Right cardiac atrium (tissue), 5 donors: ENCODE results near the gene NT5DC1. TPM values are rescaled to one million over a fixed set of nuclear protein-coding genes. Genes with fewer than 3 reads are reported as not detected.
A peak's percentile ranks its signal among the peaks of the same experiment; 100 is the strongest.
"Not testable (repeated sequence)": the region's sequence is repeated elsewhere in the genome, so short reads cannot be mapped to it uniquely, and the experiment has no call there.

Experiments used
- ATAC-seq, 2 donors: fragments of 200-7000 bp; cut with Tn5 transposase; one replicate each; pipeline versions ENCODE4 v1.8.0 to v1.9.1; 2020; ENCODE audit warnings: moderate library complexity in 2 of 2, mild to moderate bottlenecking in 1 of 2
- DNase-seq, 3 donors: peaks; one replicate each; pipeline ENCODE4 v3.0.0-alpha.2; 2020
- H3K27ac ChIP-seq: one replicate; pipeline ENCODE4 v1.5.1; 2013; ENCODE audit warnings: mild to moderate bottlenecking, low read length, control low read depth, moderate library complexity
- H3K27me3 ChIP-seq: one replicate; pipeline ENCODE4 v1.6.1; 2013; ENCODE audit not compliant: control insufficient read depth, insufficient read depth
- H3K4me1 ChIP-seq: one replicate; pipeline ENCODE4 v1.6.1; 2013; ENCODE audit warnings: low read length; ENCODE audit not compliant: control insufficient read depth, insufficient read depth
- H3K4me3 ChIP-seq: one replicate; pipeline ENCODE4 v1.5.1; 2013; ENCODE audit warnings: low read length, control low read depth
- H3K9me3 ChIP-seq: one replicate; pipeline ENCODE4 v1.6.1; 2013; ENCODE audit warnings: low read length; ENCODE audit not compliant: control insufficient read depth
- WGBS: extraction: QIAGEN DNeasy Blood & Tissue Kit; methylation state at CpG from one replicate; pipeline ENCODE4 v1.1.7; 2013; 5-methylcytosine and 5-hydroxymethylcytosine counted together
- intact Hi-C, 4 donors: fragments of 100-400 bp; cut with DNase I; formaldehyde crosslinking; loops; one replicate each; pipeline versions ENCODE4 v1.11.0 to v1.14.0; 2022 to 2023
- polyA plus RNA-seq: library from polyadenylated mRNA; stranded (reverse); fragments of 200-250 nt; gene quantifications from one replicate; pipeline ENCODE4 v1.2.3, GENCODE V29; 2013
- total RNA-seq, 4 donors: library from RNA; stranded (reverse); fragmentation: NEBNext Ultra II Directional; extraction: Animal tissue kit (Norgen Biotek cat#: 25700); gene quantifications; one replicate each; pipeline ENCODE4 v1.2.1, GENCODE V29; 2021
- donor health status: healthy with polysubstance abuse.
- donor health status: DM: no; HTN: yes; CAD: no.
- donor health status: DM: no; HTN: no; CAD: no.
- donor health status: DM: no; HTN: yes; CAD: no; lungs with severe emphysema.
- donor health status: DM: yes; HTN: yes; CAD: no.

Gene NT5DC1
- total and polyA plus RNA-seq, 5 donors, result 10.2 to 61.7 (median 51.6) TPM

- ATAC-seq (no peak), DNase-seq (no peak)
- WGBS, result 14% methylated on average over 8 of the region's 8 CpGs
- Histone ChIP-seq H3K4me1 (no peaks in the 10 kb centered on the region), H3K9me3 (no peaks in the 10 kb centered on the region), H3K27me3 (no peaks in the 10 kb centered on the region), H3K27ac (peak overlapping the region; percentile 97), H3K4me3 (peak overlapping the region; percentile 97)
- intact Hi-C loops, result loop anchor here in 3 of 4 donors (10.0 kb wide), 2 partner anchors 164 to 254 kb away; no protein-coding TSS in a partner anchor
These were observed 179.7 kb downstream of the NT5DC1 start for GRCh38 chr6:116280161-116280932.

- peak overlapping the region; percentile 13 for H3K27ac ChIP-seq
- no peak for ATAC-seq
- intact Hi-C loops, result loop anchor here in 3 of 4 donors (10.0 kb wide), 2 partner anchors 164 to 254 kb away; no protein-coding TSS in a partner anchor
These were observed 180.3 kb downstream of the NT5DC1 start for GRCh38 chr6:116280933-116281316.

GRCh38 chr6:116282698-116283097 lies 182.0 kb downstream of the NT5DC1 start:
- WGBS, result 75% methylated on average over 2 of the region's 2 CpGs
- Histone ChIP-seq H3K4me3 (no peak overlapping the region), H3K9me3 (no peaks in the 10 kb centered on the region), H3K27me3 (no peaks in the 10 kb centered on the region), H3K27ac (no peak overlapping the region), H3K4me1 (no peaks in the 10 kb centered on the region)
- ATAC-seq, result no peak
- intact Hi-C loops, result loop anchor here in 3 of 4 donors (10.0 kb wide), 2 partner anchors 162 to 252 kb away; no protein-coding TSS in a partner anchor
- no peak for DNase-seq

More at GRCh38 chr6:116280933-116281316, 180.3 kb downstream of the NT5DC1 start:
- Histone ChIP-seq H3K27me3 (no peaks in the 10 kb centered on the region), H3K4me1 (no peaks in the 10 kb centered on the region), H3K9me3 (no peaks in the 10 kb centered on the region), H3K4me3 (peak overlapping the region; percentile 97)
- no peak for DNase-seq
- 76% methylated on average over 5 of the region's 5 CpGs for WGBS

DNA sequence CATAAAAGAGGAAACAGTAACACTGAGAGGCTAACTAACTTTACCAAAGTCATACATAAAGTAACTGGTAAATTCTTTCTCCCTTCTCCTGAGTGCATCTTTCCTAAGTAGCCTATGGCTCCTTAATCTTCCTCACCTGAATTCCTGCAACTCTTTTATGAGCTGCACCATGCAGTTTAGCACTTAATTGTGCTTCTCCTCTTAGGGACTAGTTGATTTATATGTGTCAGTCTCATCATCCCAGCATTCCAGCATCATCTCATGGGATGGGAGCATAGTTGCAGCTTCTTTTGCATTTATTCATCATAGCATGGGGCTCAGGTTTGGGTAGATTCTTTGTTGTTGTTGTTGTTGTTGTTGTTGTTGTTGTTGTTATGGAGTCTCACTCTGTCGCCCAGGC lies 182.5 kb downstream of the NT5DC1 start:
- no peaks in the 10 kb centered on the region for H3K27me3 ChIP-seq
- no peaks in the 10 kb centered on the region for H3K9me3 ChIP-seq
- no peaks in the 10 kb centered on the region for H3K4me1 ChIP-seq
- WGBS, result 78% methylated on average over 1 of the region's 1 CpG
- H3K27ac ChIP-seq, result no peak overlapping the region
- DNase-seq (no peak), ATAC-seq (no peak)
- intact Hi-C loops, result loop anchor here in 3 of 4 donors (10.0 kb wide), 2 partner anchors 162 to 252 kb away; no protein-coding TSS in a partner anchor
- H3K4me3 ChIP-seq, result no peak overlapping the region

DNA sequence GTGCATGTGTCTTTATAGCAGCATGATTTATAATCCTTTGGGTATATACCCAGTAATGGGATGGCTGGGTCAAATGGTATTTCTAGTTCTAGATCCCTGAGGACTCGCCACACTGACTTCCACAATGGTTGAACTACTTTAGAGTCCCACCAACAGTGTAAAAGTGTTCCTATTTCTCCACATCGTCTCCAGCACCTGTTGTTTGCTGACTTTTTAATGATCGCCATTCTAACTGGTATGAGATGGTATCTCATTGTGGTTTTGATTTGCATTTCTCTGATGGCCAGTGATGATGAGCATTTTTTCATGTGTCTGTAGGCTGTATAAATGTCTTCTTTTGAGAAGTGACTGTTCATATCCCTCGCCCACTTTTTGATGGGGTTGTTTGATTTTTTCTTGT lies 184.3 kb downstream of the NT5DC1 start:
- WGBS, result 97% methylated on average over 4 of the region's 4 CpGs
- intact Hi-C loops, result loop anchor here (5.0 to 10.0 kb wide), 3 partner anchors 160 to 250 kb away; no protein-coding TSS in a partner anchor

GRCh38 chr6:116286773-116287358 lies 186.2 kb downstream of the NT5DC1 start:
- H3K4me3 ChIP-seq, result no peak overlapping the region
- ATAC-seq (no peak), DNase-seq (no peak)
- H3K27me3 ChIP-seq, result no peaks in the 10 kb centered on the region
- H3K4me1 ChIP-seq, result no peaks in the 10 kb centered on the region
- WGBS, result 77% methylated on average over 1 of the region's 1 CpG
- no peak overlapping the region for H3K27ac ChIP-seq
- no peaks in the 10 kb centered on the region for H3K9me3 ChIP-seq
- intact Hi-C loops, result loop anchor here (5.0 to 10.0 kb wide), 3 partner anchors 158 to 248 kb away; no protein-coding TSS in a partner anchor

More for the DNA sequence above, 184.3 kb downstream of the NT5DC1 start:
- not testable (repeated sequence) for H3K4me3 ChIP-seq, H3K9me3 ChIP-seq, H3K4me1 ChIP-seq, DNase-seq, H3K27ac ChIP-seq, ATAC-seq, H3K27me3 ChIP-seq

DNA sequence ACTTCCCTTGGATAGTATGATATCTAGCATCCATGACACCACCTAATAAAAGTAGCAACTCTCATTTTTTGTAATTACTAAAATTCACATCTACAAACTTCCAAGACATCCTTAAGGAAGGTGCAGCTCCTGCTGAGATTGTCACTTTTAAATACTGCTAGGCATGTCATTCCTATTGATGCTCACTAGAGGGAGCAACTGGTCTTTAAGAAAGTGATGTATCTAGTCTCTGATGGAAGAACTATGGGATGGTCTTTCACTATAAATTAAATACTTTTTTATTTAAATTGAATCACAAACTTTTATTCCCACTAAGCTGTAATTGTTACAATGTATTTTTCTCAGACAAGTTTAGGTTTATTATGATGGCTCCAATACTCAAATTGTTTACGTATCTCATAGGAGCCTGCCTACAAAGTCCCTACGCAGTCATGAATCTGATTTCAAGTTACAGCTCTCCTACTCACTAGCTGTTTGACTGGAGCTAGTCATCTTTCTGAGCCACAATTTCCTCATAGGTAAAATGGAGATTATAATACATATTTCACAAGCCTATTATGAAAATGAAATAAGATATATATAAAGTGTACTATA lies 187.1 kb downstream of the NT5DC1 start:
- no peaks in the 10 kb centered on the region for H3K27me3 ChIP-seq
- peak; percentile 68 to 73 for ATAC-seq
- intact Hi-C loops, result loop anchor here (5.0 to 10.0 kb wide), 3 partner anchors 157 to 247 kb away; no protein-coding TSS in a partner anchor
- no peak for DNase-seq
- whole genome bisulfite sequencing, result 86% methylated on average over 2 of the region's 2 CpGs
- no peaks in the 10 kb centered on the region for H3K4me1 ChIP-seq
- H3K9me3 ChIP-seq, result no peaks in the 10 kb centered on the region
- no peak overlapping the region for H3K4me3 ChIP-seq
- H3K27ac ChIP-seq, result no peak overlapping the region

GRCh38 chr6:116289876-116290275 lies 189.2 kb downstream of the NT5DC1 start:
- DNase-seq (no peak), ATAC-seq (no peak)
- Histone ChIP-seq H3K9me3 (no peaks in the 10 kb centered on the region), H3K27me3 (no peaks in the 10 kb centered on the region), H3K27ac (no peak overlapping the region), H3K4me3 (no peak overlapping the region), H3K4me1 (no peaks in the 10 kb centered on the region)
- intact Hi-C loops, result loop anchor here (5.0 to 10.0 kb wide), 3 partner anchors 155 to 245 kb away; no protein-coding TSS in a partner anchor
- 88% methylated on average over 2 of the region's 2 CpGs for WGBS

DNA sequence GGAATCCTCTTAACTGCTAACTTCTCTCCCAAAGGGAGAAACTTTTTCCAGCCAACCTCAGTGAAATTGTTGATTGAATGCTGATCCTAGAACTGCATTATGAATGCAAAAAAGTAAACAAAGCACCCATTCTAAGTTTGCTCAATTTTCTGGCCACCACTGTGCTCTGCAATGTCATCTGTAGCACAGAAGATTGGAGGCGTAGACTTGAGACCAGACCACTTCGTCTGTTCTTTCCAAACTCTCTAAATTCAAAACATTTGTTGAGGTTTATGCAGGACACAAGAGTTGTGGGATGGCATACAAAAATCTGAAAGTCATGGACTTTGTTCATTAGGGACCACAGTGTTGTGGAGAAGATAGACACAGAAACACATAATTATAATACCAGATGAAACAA lies 190.1 kb downstream of the NT5DC1 start:
- WGBS, result 68% methylated on average over 2 of the region's 2 CpGs

DNA sequence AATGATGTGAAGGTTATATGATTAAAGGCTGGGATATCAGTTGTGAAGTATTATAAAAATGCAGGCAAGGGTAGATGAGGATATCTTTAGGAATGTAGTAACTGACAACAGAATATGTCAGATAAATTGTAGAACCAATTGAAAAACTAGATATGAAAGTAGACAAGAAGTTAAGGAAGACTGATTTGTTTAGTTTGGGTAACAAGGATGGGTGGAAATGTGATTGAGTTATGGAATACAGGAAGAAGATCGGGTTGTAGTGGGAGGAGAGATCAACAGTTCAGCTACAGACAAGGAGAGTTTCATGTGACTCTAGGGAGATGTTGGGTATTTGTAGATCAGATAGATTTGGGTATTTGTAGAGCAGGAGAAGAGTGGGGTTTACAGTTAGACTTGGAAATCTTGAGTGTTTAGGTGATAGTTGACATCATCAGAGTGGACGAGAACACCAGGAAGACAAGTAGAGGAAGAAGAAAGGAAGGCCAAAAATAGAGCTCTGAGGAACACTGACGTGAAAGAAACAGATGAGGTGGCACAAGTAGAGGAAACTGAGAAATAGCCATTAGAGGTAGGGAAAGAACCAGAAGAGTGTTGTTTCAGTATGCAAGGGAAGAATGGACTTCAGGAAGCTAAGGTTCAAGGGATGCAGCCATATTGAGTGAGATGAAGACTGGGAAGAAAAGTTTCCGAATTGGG lies 191.2 kb downstream of the NT5DC1 start:
- ATAC-seq, result no peak
- Histone ChIP-seq H3K4me3 (no peak overlapping the region), H3K9me3 (no peaks in the 10 kb centered on the region), H3K4me1 (no peaks in the 10 kb centered on the region), H3K27ac (no peak overlapping the region), H3K27me3 (no peaks in the 10 kb centered on the region)
- WGBS, result 71% methylated on average over 4 of the region's 4 CpGs
- intact Hi-C loops, result loop anchor here in 1 of 4 donors (10.0 kb wide), 1 partner anchor 153 kb away; no protein-coding TSS in a partner anchor
- no peak for DNase-seq

More for the DNA sequence above, 190.1 kb downstream of the NT5DC1 start:
- H3K27ac ChIP-seq, result no peak overlapping the region
- no peak for DNase-seq
- no peaks in the 10 kb centered on the region for H3K9me3 ChIP-seq
- intact Hi-C loops, result loop anchor here in 1 of 4 donors (10.0 kb wide), 1 partner anchor 154 kb away; no protein-coding TSS in a partner anchor
- H3K27me3 ChIP-seq, result no peaks in the 10 kb centered on the region
- no peak overlapping the region for H3K4me3 ChIP-seq
- ATAC-seq, result peak in 1 of 2 donors; percentile 51
- no peaks in the 10 kb centered on the region for H3K4me1 ChIP-seq
